ENCODE results near the gene GJD2.

Gene GJD2

DNA sequence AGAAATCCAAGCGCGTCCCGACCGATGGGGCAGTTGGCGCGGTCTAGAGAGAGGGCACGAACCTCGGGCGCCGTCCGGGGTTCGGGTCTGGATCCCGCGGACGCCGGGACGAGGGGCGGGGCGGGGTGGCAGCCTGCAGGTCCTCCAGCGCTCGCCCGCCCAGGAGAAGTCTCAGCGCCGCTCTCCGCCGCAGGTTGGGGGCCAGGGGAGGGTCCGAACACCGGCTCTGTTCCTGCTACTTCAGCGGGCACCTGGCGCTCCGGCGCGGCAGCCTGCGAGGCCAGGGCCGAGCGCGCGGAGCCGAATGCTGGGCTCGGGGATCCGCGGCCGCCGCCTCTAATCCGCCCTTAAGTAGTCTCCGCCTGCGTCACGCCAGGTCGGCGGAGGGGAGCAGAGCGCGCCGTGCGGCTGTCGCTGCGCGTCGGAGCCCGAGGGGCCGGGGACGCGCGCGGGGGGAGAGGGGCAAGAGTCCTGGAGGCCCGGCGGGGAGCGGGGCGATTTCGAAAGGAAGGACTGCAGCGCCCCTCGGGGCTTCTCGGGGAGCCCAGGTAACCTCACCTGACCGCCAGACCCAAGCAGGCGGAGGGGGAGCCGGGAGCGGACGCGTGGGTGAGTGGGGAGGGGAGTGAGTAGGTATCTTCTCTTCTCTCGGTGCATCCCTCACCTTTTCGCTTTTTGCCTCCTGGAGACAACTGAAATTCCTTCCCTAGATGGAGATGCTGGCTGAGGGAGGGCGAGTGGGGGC is at the start of gene GJD2:
GJD2 (minus strand) TSS at position 325 of the 745 bp plus-strand sequence. CDS start 510 bp downstream, outside the sequence.
- DNase-seq (ENCODE audit: low read depth in 2 of 2) = no peak

DNA sequence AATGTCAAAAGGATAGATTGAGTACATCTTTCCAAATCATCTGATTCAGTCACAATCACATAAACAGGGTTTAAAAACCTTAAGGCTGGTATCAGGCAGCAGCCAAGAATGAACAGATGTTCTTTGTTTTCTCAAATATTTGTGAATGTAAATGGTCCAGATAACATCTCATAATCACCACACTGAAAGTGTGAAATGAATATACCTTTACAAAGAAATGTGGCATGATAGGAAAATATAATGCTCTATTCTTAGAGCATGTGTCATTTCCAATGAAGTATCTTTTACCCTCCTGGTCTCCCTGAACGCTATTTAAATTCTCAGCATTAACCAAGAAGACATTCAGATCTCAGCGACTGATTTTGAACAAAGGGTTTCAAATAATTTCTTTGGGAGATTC is 49.3 kb upstream of the GJD2 start:
- DNase-seq (ENCODE audit: low read depth in 2 of 2) = no peak

DNA sequence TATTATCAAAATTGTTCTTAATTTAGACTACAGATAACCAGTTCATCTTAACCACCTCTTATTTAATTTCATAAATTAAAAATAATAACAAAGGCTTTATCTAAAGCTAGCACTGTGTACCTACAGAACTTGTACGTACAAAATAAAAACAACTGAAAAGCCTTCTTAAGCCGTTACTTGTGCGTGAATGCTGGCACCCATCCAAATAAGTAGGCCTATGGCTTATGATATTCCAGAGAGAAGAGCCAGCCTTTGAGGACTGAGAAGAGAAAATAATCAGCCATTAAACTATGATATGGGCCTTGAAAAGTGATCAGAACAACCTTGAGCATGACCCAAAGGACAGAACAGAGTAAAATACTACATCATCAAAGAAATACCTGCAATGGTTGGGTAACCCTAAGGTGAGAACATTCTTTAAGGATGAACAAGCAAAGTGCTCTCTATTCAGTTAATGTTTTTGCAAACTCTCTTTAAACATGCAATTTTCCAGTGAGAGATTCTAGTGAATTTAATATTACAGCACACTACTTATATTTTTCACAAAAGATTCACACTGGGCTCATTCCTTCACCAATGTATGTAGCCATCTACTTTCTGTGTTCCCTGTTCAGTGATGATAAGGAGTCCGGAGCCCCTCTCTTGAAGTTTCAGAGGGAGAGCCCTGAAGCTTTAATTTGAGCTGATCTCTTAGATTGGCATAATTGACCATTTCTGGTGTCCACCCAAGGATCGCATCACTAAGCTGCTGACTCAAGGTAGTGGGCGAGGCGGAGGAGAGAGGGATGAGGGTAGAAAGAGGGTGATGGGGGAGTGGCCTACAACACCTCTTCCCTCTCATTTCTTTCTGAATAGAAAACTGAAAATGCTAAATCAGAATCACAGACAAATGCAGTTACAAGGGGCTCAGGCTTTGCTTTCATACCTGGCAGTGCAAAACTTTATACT is 48.3 kb upstream of the GJD2 start:
- DNase-seq (ENCODE audit: low read depth in 2 of 2) = no peak

DNA sequence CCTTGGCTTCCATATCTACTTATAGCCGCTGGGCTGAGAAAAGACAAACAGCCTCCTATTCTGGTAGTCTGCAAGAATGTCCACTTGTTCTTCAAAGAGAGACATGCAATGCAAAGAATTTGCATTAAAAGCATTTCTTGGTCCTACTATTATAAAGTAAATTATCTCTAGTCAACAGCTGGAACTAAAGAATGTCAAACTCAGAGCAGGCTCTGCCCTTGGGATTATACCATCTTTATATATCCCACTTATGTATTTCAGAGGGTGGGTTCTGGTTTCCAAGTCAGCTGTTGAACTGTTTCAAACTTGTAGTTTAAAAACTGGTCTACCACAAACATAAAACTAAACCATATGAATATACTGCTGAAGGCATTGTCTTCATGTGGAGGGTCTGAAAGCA is 47.6 kb upstream of the GJD2 start:
- DNase-seq (ENCODE audit: low read depth in 2 of 2) = no peak

DNA sequence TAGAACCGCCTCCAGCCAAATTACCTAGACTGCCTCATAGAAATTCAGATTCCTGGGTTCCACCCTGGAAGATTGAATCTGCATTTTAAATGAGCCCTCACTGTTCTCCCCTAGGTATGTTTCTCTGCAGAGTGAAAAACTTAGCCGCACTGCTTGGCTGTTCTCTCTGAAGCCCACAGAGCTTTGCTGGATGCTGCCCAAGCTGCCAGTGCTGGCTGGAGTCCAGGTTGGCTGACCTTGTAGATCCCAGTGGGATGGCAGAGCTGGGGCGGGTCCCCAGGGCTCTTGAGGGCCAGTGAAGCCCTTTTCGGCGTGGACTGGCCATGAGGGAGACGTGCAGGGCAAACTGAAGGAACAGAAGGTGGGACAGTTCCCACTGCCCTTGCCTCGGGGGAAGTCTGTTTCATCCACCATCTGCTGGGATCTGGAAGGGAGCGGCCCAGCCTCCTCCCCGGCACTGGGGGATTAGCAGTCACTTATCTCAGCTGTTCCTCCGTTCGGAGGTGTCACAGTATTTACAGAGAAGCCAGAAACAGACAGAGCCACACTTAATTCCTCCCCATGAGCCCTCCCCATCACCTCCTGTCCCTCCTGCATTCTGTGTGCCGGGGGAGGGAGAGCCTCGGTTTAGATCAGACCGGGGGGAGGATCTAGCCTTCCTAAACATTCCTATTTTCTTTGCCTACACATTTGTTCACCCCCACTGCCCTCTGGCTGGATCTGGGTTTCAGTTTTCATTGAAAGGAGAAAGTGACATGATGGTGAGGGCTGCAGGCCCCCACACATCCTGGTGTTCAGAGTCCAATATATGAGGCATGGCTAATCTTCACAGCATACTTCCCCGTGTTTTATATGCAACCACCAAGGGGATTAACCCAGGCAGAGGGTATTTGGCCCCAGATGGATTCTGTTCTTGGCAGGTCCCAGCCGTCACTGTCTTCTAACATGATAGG is 44.6 kb upstream of the GJD2 start:
- DNase-seq (ENCODE audit: low read depth in 2 of 2) = no peak

DNA sequence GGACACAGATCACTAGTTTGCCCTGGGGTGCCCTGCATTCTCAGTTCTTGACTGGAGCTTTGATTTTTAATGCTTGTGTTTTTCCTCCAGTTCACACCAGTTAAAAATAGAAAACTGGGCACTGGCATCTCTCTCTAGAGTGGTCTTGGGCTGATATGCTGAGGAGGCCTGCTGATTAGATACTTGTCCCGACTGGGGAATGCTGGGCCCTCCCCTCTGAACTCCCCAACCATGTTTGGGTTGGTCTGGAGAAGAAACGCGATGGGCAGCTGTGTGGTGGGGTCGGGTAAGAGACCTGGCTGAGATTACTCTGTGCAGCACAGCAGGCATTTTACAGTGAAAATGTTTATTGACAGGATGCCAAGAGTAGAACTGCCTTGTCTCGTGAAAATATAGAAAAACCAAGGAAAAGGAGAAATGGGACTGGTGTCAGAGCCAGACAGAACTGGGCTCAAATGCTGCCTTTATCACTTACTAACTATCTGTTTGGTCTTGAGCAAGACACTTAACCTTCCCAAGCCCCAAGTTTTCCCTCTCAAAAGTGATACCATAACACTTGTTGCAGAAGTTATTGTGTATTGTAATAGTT is 42.1 kb upstream of the GJD2 start:
- DNase-seq (ENCODE audit: low read depth in 2 of 2) = no peak

DNA sequence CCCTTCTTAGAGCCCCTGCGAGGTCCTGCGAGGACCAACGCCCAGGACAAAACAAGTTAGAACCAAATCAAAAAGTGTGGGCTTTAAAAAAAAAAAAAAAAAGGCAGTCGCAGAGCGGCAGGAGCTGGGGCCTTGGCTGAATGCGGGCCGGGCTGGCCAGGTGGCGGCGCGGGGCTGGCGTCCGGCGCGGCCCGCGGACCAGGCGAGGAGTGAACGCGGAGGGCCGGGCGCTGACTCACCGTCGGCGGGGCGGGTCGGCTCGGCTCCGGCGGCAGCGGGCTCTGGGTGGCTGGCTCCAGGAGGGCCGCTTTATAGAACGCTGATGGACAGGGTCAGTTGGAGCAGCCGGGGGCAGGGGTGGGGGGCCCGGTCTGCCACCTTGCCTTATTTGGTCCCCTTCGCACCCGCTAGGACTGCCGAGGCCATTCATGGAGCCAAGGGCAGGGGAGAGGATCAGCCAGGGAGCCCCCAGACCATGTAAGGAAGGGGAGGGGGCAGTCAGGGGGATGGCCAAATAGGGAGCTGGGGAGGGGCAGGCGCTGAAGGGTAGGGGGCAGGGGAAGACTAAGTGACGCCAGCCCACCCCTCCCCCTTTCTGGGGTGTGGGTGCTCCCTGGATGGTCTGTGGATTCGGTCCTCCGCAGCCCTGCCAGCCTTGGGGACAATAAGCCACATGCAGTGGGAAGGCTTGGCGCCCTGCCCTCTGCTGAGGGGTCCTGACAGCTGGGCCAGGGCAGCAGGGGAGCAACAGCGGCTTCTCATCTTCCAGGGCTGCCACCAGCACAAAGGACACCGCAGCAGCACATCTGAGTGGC is 40.7 kb upstream of the GJD2 start, which contains the start of gene ACTC1:
ACTC1 (minus strand) TSS at position 283 of the 815 bp plus-strand sequence. CDS start 741 bp downstream, outside the sequence.
- no peak for DNase-seq (ENCODE audit: low read depth in 2 of 2)

DNA sequence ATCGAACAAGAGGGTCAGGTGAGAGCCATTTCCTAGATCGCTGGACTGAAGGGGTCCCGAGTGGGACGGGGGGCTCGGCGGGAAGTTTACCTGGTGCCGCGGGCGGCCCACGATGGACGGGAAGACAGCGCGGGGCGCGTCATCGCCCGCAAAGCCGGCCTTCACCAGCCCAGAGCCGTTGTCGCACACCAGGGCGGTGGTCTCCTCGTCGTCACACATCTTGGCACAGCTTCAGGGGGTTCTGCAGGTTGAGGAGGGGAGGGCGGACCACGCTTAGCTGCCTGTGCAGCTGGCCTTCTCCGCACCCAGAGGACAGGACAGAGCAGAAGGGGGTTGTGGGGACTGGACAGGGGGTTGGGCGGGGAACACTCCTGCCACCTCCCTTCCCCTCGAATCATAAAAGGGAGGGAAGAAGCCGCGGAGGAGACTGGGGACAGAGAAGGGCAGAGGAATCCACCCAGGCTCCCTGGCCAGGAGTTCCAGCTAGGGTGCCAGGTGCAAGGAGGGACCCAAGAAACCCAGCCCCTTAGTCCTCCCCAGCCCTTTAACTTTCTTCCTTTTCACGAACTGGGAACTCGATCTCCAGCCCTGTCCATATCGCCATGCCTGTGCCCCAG is 39.9 kb upstream of the GJD2 start:
- DNase-seq (ENCODE audit: low read depth in 2 of 2) = no peak

DNA sequence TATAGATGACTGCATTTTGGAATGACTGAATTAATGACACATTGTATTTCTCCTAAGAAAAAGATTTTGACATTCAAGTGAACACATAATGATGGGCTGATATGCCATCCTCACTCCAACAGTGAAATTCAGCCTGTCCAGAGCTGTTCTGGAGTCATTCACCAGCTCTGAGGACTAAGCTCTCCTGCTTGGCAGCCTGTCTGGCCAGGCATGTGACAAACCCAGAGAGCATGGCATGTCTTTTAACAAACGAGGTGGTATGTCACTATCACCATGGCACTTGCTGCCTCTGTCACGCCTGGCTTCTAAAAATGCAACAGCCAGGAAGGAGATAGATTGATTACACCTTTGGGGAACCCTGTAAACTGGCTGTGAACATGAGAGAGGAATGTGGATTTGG is 39.1 kb upstream of the GJD2 start:
- no peak for DNase-seq (ENCODE audit: low read depth in 2 of 2)

DNA sequence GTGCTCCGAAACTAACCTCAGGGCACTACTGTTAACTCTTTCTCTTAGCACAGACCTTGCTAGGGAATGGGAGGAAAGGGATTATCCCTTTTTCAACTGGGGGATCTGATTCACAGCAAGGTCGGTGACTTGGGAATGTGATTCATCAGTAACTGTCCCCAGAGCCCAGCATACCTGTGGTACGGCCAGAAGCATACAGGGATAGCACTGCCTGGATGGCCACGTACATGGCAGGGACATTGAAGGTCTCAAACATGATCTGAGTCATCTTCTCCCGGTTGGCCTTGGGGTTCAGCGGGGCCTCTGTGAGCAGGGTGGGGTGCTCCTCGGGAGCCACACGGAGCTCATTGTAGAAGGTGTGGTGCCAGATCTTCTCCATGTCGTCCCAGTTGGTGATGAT is 38.3 kb upstream of the GJD2 start:
- DNase-seq (ENCODE audit: low read depth in 2 of 2) = no peak

DNA sequence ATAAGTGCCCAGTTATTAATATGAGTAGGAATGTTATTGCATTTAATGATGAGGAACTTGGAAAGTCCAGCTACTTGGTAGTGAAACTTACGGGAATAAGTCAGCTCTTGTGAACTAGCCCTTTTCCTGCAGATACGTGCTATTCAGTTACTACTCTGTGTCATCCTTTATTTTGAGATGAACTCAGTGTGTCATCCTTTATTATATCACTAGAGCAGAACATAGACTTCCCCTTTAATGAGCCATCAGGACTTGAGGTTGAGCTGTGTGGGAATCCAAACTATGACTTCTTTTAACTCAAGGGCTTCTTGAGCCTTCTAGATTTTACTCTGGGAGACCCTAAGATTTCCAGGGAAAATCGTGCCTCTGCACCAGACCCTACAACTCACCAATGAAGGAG is 36.9 kb upstream of the GJD2 start:
- DNase-seq (ENCODE audit: low read depth in 2 of 2) = no peak

DNA sequence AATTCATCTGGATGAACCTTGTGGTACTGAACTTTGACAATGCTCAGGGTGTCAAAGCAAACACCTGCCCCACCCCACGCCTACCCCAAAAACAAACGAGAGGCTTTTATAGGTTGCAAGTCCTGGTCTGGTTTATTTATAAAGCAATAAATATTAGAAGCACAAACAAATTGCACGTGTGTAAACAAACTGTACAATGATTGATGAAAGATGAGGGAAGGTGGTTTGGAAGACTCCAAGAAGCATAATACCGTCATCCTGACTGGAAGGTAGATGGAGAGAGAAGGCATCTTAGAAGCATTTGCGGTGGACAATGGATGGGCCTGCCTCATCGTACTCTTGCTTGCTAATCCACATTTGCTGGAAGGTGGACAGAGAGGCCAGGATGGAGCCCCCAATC is 35.3 kb upstream of the GJD2 start:
- DNase-seq (ENCODE audit: low read depth in 2 of 2) = no peak

DNA sequence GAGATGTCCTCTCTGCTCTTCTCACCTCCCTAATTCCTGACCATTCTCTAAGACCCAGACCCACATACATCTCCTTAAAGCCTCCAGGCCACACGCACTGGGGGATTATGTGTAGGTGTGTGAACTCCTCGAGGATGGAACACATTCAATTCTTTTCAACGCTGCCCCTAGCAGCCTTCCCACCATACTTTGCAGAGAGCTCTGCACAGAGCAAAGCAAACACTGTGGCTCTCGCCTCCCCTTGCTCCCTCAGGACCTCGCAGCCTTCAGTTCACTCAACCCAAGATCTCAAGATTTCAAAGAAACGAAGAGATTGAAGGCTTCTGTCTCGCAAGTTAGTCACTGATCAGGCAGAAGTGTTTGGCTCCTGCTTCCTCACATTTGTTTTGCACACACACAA is 34.5 kb upstream of the GJD2 start:
- no peak for DNase-seq (ENCODE audit: low read depth in 2 of 2)

DNA sequence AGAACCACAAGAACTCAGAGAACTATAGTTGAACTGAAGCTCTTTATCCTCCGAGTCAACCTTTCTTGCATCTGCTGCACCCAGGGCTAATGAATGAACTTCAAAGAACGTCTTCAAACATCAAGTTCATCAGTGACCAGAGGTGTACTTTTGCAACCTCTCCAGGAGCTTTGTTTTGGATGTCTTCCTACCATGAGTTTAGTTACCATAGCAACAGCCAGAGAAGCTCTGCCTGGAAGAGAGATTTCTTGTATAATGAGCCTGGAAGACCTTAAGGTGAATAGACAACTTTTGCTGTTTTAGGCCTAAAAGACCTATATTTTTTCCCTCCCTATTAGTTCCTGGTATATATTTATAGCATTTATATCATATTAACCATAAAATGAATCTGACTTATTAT is 31.4 kb upstream of the GJD2 start:
- DNase-seq (ENCODE audit: low read depth in 2 of 2) = no peak

DNA sequence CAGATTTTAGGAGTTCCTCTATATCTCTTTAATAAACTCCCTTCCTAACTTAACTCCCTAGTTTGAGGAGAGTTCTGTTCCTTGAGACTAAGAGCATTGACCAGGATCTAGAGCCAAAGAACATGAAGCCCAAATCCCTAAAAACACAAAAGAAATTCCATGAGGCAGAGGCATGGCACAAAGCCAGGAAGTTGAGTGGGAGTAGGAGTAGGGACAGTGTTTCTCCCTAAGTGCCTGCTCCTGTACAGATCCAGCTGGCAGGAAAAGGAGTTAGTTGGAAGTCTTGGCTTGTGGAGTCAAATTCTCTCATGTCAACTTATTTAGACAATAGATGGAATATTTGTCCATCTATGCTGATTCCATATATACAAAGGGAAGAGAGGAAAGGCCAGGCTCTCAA is 29.2 kb upstream of the GJD2 start:
- no peak for DNase-seq (ENCODE audit: low read depth in 2 of 2)

DNA sequence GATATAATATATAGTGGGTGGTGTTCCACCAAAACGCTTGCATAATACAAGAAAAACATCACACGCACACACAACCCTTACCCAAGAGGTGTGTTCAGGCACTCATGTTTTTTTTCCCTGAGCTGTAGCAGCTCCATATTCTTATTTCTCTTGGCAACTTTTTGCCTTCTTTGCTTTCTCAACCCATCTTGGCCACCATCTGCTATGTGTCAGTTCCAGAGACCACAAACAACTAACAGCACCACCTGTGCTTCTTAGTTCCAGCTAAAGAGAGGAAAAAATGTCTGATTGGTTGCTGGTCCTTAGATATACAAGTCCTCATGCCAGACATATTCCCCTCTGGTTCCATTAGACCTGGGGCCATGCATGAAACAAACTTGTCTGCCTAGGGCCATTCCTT is 28.6 kb upstream of the GJD2 start:
- DNase-seq (ENCODE audit: low read depth in 2 of 2) = no peak

DNA sequence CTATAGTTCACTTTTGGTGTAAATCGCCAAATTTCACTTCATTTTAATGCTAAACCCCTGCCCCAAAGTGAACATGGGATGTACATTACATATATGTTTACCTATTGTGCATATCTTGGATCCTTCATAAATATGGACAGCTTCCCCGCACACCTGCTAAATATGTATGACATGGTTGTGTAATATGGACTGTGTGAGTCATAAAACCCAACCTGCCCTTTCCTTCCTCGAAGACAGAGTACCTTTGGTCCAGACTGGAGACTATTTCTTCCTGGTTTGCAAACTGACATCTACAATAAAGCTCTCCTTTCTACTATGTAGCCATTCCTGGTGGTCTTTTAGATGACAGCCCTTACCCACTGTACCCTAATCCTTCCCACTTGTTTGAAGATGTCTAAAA is 28.1 kb upstream of the GJD2 start:
- DNase-seq (ENCODE audit: low read depth in 2 of 2) = no peak

DNA sequence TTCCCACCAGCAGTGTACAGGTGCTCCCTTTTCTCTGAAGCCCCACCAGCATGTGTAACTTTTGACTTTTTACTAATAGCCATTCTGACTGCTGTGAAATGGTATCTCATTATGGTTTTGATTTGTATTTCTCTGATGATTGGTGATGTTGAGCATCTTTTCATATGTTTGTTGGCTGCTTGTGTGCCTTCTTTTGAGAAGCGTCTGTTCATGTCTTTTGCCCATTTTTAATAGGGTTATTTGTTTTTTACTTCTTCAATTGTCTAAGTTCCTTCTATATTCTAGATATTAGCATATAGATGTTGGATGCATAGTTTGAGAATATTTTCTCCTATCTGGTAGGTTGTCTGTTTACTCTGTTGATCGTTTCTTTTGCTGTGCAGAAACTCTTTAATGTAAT is 25.9 kb upstream of the GJD2 start:
- DNase-seq (ENCODE audit: low read depth in 2 of 2) = no peak

DNA sequence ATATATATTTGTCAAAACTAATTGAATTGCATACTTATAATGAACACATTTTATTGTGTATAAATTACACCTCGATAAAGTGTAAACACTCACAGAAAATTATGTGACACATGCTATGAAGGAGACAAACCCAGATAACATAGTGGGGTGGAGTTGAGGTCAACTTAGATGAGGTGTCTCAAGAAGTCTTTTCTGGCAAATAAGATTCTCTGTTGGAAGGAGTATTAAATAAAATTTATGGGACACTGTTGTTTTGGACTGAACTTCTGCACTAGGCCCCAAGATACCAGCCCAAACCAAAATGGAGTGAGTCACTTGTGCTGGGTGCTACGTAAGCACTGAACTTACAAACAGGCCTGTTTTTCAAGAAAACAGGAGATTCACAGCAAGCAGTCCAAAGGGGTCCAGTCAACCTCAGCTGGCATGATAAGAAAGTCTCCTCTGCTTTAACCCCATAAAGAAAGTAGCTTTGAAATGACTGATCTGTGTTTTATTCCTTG is 21.9 kb upstream of the GJD2 start:
- no peak for DNase-seq (ENCODE audit: low read depth in 2 of 2)

DNA sequence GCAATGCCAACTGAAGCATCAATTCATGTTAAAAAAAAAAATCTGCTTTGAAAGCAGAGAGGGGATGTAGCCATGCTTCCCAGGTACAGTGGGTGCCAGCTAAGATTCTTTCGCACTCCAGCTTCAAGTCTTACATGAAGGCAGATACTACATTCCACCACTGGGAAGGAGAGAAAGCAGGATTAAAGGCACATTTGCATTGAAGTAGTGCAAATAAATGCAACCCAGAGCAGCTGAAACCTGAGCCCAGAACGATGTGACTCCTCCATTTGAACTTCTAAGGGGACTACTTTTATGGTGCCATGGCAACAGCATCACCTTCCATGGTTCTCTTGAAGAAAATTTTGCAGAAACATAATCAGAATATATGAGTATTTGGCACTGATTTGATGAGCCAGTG is 19.1 kb upstream of the GJD2 start:
- DNase-seq (ENCODE audit: low read depth in 2 of 2) = no peak

Data from stimulated activated CD4-positive, alpha-beta T cell treated with anti-CD3 and anti-CD28 coated beads, Interleukin-1b, Interleukin-23, amount 100 ng/mL, for 1 hour (primary cell).